HG02973 (cell line): ENCODE results near the gene LYZL6.

Experiments used
- ATAC-seq: cut with Tn5 transposase; IDR thresholded peaks from one replicate; pipeline ENCODE4 v1.9.1; 2021; ENCODE audit warnings: moderate library complexity; ENCODE audit not compliant: unreplicated experiment

LYZL6 gene, protein sequence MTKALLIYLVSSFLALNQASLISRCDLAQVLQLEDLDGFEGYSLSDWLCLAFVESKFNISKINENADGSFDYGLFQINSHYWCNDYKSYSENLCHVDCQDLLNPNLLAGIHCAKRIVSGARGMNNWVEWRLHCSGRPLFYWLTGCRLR

DNA sequence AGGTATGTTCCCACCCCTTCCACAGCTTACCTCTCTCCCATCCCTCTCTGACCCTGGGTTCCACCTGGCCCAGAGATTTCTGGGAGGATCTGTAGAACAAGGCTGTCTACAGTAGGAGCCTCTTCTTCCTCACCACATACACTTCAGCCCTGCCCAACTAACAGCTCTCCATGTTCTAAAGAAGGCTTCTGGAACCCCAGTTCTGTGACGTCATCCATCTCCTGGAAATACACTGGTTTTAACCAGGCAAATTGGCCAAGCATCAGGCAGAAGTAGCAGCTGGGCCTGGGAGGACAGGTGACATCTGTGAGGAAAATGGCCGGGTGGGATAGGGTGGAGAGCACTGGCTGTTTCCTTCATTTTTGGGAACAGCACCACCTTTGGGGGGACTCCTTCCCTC lies at the start of gene LYZL6:
Gene LYZL6 (minus strand): TSS at position 177 of the 400 bp plus-strand sequence. CDS start 4,357 bp downstream, outside the sequence.
- no peak for ATAC-seq

DNA sequence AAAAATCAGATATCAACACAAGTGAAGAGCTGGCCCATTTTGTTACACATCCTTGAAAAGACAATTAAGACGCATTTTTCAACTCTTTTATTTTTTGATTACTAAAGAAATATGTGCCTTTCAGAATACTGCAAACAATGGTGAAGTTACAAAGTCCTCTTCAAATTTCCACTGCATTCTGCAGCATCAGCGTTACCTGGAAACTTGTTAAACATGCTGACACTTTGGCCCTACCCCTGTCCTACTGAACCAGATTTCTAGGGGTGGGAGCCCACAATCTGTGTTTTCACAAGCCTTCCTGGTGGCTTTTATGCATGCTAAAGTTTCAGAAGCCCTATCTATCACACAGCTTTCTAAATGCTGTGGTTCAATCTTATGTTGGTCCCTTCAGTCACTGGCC lies 47.6 kb upstream of the LYZL6 start:
- ATAC-seq: no peak

DNA sequence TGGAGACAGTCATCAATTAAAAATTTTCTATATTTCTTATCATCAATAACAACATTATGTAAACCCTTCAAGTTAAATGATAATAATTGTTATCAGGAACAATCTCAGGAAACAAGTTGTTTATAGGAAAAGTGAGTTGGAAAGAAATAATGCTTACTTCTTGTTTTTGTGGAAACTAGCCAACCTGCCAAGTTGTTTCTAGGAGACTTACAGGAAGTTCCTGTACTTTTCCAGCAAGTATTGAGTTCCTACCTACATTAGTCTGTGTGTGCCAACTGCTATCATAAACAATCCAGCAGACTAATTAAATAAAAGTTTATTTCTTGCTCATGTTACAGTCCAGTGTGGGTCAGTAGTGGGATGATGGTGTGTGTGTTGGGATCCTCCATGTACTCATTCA lies 44.7 kb upstream of the LYZL6 start:
- ATAC-seq: no peak

DNA sequence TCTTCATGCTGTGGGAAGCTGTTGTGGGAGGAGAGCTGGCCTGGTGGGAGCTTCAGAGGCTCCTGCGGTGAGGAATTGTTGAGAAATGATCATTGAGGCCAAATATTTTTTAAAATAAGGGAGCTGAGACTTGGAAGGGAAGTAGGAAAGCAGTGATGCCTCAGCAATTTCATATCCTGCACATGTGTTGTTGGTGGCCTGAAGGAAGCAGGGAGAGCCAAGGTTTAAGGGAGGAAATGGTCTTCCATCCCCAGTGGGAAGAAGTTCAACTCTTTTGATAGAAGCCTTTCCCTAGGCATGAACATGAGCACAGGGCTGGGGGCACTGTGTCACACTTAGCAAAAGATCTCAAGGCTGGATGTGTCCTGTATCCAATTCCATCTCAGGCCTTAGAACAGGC lies 43.1 kb upstream of the LYZL6 start, which contains the start of gene CCL14:
Gene CCL14 (minus strand): TSS at position 87 of the 400 bp plus-strand sequence. CDS start 80 bp downstream, at position 7.
- no peak for ATAC-seq

DNA sequence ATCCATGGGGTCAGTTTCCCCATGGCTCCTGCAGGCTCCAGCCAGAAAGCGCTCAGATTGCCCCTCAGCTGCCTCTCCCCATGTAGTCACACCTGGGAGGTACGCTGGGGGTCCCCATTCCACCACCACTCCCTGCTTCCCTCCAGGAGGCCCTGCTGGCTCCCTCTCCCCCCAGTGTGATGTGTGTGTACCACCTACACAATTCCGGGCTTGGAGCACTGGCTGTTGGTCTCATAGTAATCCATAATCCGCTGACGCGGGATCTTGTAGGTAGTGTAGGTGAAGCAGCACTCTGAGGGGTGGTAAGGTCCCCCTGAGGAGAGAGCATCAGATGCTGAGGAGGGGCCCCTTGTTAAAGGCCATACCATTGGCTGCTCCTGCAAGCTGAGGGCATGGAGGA lies 40.6 kb upstream of the LYZL6 start:
- ATAC-seq: no peak

DNA sequence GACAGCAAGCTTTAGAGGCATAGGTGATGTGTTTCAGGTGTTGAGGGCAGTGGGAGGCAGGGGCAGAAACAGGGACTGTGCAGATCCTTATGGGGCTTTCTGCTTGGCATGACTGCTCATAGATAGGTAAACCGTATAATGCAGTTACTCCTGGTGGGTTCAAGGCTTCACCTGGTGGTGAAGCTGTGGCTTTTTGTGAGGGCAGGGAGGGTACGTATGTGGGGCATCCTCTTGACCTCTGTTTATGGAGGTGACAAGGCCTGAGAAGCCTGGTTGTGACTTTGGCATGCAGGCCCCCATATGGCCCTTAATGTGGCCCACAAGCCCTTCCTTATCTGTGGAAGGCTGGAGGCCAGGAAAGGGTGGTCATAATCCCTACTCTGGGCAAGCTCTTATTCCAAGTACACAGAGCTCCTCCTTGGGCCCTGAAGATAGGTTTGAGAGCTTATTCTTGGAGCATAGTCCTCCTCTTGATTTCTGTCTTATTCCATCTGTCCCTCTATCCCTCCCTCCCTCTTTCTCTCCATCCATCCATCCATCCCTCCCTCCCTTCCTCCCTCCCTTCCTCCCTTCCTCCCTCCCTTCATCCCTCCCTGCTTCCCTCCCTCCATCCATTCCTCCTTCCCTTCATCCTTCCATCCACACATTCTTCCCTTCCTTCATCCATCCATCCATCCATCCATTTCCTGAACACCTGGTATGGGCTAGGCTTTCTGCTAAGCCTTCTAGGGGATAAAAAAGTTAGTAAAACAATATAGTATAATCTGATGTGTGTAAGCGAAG lies 39.1 kb upstream of the LYZL6 start:
- no peak for ATAC-seq

DNA sequence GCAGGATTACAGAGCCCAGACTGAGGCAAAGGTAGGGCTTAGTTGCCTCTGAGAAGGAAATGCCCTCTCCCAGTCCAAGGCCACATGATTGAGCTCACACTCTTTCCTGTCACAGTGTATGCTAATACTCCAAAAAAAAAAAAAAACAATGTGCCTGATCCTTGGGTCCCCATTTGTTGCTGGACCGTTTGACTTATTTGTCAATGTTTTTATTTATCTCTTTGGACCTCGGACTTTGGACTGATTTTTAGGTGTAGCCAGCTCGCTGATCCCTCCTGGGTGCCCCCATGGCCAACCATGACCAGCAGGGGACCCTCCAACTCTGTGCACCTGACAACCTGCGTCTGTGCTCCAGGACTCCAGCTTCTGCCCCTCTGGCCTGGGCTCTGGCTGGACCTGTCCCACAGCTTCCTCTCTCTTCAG lies 38.4 kb upstream of the LYZL6 start:
- no peak for ATAC-seq

DNA sequence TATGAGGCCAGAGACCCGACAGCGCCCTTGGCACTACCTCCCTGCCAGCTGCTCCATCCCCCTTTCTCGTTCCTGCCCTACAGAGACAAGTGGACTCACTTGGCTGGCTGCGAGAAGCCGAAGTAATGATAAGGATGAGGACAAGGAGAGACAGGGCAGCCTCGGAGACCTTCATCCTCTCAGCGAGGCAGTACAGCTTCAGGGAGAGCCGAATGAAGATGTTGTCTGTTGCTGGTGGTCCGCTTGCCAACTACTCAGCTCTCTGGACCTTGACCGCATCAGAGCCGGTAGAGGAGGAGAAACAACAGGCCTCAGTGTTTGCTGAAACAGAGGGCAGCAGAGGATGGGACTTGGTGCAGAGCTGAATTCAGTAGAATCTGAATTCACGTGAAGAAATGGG lies 37.7 kb upstream of the LYZL6 start, which contains the start of gene CCL16:
Gene CCL16 (minus strand): TSS at position 252 of the 400 bp plus-strand sequence. CDS start 77 bp downstream, at position 175.
- ATAC-seq: no peak

DNA sequence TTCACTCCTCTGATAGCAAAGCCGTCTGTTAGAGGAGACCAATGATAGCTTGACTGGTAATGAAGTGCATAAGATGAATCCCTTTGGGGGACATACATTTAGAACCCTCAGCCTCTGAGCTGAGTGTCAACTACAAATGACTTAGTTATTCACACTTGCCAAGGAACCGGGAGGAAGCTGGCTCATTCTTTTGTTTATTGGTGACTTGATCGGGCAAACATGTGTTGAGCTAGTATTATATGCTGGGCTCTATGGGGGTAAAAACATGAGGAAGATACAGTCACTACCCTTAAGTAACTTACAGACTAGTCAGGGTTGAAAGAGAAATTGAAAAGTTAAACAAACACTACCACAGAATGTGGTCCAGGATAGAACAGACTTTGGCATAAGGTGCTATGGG lies 34.8 kb upstream of the LYZL6 start:
- no peak for ATAC-seq

DNA sequence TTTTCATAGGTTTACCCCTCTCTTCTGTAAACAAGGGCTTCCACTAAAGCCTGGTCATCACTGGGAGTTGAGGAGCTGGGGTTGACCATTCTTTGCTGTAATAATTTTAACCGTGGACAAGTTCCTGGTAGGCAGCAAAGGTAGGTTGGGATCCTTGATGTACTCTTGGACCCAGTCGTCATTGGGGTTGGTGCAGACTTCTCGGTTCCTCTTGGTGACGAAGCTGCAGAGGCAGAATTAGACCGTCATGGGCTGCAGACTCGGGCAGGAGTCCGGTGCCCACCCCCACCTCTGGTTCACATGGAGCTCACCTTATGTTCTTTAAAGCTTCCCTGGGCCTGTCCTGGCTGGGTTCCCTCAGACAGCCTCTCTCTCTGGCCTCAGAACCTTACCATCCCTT lies 34.0 kb upstream of the LYZL6 start:
- ATAC-seq: no peak

DNA sequence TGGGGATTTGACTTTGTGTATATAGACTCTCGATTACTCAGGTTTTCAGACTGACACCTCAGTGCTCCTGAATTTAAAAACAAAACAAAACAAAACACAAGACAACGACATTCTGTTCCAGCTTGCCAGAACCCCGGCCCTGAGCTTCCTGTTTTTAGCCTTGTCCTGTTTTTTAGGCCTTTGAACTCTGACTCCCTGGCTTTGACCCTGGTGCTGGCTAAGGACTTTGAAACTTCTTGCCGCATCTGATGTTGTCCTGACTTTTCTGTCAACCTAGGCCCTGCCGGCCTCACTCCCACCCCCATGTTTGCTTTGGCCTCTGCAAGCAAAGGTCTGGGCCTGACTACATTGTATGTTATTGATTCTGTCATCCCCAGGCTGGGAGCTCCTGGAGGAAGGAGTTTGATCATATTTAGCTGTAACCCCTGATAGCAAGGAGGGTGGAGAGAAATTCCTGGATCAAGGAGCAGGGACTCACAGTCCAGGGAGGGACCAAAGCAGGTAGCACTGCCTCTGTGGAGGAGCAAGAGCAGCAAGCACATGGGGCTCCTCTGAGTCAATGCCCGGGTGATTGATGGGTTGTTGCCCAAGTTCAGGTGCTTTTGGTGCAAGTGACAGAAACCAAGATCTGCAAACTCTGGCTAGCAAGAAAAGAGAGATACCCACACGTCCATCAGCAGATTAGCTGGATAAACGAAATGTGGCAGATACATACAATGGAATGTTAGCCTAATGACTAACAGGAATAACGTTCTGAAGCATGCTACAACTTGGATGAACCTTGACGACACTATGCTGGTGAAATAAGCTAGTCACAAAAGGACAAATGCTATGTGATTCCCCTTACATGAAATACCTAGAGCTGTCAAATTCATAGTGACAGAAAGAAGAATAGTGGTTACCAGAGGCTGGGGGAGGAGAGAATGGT lies 30.1 kb upstream of the LYZL6 start:
- ATAC-seq: no peak

DNA sequence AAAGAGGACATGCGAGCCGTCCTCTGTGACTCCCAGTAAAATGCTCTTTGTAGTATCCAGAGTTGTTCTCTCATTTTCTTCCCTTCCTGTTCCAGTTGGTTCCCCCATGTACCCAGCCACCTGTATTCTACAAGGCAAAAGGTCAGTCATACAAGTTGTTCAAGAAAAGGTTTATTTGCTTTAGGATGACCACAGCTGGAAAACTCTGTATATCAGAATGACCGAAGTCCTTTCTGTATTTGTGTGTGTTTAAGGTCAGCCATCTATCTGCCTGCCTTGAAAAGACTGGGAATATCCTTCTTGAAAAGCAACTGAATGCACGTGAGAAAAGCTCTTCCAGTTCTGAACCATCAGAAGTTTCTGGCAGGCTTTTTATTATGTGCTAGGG lies 29.4 kb upstream of the LYZL6 start:
- no peak for ATAC-seq

DNA sequence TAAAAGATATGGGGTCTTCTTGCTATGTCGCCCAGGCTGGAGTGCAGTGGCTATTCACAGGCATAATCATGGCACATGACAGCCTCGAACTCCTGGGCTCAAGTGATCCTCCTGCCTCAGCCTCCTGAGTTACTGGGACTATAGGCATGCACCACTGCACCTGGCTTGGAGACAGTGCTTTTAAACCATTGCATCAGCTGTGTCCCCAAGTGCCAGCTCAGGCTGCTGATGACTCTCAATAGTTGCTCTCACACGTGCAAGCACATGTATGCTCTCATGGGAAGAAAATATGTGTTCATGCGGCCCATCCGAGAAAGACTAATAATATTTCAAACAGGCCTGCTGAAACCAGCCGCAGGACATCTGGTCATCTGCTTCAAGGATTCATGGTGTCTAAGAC lies 29.0 kb upstream of the LYZL6 start:
- ATAC-seq: no peak

DNA sequence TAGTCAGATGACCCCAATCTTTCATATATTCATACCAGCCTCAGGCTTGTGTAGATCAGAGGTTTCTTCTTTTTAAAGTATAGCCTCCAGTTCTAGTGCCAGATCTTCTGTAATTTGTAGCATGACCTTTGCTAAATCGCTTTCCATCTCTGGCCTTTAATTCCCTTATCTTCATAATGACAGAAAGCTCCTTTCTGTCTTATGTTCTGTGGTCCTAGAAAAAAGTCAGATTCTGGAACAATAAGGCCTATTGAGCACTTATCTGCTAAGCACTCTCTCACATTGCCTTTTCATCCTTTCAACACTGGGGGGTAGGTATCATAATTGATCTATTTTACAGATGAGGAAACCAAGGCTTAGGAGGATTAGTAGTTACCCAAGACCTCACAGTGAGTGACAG lies 28.6 kb upstream of the LYZL6 start:
- no peak for ATAC-seq

DNA sequence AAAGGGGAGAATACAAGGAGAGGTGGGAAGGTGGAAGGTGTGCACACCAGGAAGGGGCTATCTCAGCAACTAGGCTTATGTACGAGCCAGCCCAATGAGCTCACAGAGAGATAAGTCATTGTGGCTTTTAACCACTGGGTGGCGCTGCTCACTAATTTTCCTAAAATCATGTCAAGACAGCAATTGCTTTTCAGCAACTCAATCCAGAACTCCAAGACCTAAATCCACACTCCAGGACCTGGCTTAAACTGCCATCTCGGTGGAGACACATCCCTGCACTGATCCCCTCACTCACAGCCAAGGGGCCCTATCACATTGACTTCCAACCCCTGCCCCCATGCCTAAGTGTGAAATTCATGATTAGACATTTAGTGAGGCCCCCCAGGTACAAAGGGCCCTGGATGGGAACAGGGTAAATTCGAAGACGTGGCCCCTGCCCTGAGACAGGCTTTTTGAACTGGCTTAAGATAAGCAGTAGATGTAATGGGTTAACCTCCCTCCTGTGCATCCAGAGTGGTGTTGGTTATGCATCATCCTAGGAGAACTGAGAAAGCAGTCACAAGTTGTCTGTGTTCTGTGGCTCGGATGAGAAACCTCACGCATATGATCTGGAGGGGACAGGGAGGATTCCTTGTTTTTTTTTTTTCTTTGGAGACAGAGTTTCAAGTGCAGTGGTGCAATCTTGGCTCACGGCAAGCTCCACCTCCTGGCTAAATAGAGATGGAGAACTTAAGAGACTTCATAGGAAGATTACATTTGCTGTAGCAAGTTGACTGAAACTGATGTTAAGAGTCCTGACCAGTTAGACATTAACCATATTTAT lies 26.3 kb upstream of the LYZL6 start:
- no peak for ATAC-seq

DNA sequence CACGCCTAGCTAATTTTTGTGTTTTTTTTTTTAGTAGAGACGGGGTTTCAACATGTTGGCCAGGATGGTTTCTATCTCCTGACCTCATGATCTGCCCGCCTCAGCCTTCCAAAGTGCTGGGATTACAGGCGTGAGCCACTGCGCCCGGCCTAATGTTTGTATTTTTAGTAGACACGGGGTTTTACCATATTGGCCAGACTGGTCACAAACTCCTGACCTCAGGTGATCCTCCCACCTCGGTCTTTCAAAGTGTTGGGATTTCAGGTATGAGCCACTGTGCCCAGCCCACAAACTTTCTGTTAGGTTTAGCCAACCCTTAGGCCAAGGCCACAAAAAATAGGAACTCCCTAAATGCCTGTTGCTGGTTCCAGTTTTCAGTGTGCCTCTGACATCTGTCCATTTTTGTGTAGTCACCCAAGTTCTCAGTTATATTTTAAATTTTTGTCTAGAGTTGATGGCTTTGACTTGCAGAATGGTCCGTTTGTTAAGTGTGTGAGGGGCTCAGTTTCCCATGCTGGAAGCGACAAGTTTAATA lies 25.1 kb upstream of the LYZL6 start:
- ATAC-seq: no peak

DNA sequence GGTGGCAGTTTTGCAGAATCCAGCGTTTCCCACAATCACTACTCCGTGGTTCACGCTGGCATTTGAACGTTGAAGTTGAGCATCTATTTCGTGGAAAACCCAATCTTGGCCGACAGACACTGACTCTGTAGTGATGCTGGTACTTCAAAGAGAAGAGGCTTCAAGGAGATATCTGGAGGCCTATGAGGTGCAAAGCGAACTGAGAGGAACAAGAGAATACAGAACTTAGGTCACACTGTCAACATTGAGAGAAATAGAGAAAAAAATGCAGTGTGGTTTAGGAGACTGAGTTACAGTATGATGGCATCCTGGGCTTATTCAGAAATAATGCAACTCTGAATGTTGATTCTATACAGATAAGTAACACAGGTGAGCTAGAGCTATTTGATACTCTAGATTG lies 21.8 kb upstream of the LYZL6 start:
- ATAC-seq: no peak

DNA sequence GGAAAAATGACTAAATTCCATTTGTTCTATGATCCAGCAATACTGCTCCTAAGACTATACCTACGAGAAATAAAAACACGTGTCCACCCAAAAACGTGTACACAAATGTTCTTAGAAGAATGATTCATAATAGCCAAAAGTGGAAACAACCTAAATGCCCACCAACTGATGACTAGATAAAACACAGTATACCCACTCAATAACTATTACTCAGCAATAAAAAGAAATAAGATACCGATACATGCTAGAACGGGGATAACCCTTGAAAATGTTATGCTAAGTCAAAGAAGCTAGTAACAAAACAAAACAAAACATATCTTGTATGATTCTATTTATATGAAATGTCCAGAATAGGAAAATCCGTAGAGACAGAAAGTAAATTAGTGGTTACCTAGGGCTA lies 20.1 kb upstream of the LYZL6 start:
- no peak for ATAC-seq

DNA sequence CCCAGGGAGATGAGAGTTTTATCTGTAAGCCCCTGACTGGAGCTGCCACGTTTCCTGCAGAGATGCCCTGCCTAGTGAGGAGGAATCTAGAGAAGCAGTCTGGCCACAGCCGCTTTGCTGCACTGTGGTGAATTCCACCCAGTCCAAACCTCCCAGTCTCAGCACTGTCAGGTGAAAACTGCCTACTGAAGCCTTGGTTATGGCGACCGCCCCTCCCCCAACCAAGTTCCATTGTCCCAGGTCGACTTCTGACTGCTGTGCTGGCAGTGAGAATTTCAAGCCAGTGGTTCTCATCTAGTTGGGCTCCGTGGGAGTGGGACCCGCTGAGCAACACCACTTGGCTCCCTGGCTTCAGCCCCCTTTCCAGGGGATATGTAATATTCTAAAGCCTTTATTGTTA lies 10.2 kb upstream of the LYZL6 start:
- no peak for ATAC-seq

DNA sequence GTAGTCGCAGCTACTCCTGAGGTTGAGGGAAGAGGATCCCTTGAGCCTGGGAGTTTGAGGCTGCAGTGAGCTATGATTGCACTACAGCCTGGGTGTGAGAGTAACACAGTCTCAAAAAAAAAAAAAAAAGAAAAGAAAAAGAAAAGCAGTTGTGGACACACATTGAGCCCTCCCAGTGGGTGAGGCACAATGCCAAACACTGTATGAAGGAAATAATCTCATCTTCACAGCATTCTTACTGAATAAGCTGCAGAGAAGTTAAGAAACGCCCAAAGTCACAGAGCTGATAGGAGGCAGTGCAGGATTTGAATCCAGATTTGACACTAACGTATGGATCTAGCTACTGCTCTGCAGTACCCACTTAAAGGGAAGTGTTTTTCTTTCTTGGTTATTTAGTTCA lies 5.9 kb upstream of the LYZL6 start:
- no peak for ATAC-seq
